HG03097 (cell line): Measurements from ENCODE around the gene TPD52L1.

Source experiments
- ATAC-seq: cut with Tn5 transposase; IDR thresholded peaks from one replicate; pipeline ENCODE4 v1.9.1; 2021; ENCODE audit not compliant: unreplicated experiment, low FRiP score

TPD52L1 gene

DNA sequence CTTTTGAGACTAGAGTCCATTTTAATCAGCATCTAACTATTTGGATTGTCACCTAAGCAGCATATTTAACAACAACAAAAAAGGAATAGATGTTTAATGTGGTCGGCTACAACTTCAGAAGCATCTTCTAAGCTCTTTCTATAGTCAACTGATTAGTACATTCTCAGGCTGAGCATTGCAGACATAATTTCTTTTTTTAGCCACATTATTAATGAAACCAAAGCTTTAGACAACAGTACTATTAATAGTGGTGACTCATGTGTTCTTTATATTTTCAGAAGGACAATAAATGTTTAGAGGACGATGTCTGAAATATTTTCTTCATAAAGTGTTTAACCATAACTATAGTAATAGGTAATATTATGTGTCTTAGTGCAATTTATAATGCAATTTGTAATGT, 52.4 kb downstream of the TPD52L1 start:
- no peak for ATAC-seq

DNA sequence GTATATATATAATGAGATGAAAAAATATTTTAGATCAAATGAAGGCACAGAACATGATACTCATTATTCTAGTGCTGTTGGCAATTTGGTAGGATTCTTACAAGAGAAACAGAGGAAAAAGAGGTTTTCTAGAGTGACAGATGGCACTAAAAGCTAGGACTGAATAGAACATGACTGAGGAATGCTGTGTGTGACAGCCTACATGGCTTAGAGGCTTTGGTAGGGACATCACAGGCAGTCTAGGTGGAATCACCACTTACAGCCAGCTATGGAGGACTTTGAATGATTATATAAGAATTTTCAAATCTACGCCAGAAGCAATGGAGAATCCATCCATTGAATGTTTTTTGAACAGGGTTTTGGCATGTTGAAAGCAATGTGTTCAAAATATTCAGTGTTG, 52.8 kb downstream of the TPD52L1 start:
- no peak for ATAC-seq

DNA sequence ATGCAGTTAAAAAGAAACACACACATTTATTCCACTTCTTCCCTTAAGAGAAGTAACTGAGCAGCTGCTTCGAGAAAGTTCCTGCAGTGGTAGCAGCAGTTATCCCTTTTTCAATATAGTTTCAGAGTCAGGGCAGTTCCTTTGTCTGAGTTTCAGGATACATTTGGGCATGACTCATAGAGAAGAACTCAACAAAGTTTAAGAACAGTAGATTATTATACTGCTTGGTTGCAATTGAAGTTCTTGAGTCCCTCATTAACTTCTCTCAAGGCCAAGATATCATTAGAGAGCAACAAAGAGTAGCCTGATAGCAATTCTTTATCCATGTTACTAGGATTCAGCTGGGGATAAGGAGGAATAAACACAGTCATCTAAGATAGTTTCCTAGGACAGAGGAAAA, 54.4 kb downstream of the TPD52L1 start:
- ATAC-seq, result no peak

DNA sequence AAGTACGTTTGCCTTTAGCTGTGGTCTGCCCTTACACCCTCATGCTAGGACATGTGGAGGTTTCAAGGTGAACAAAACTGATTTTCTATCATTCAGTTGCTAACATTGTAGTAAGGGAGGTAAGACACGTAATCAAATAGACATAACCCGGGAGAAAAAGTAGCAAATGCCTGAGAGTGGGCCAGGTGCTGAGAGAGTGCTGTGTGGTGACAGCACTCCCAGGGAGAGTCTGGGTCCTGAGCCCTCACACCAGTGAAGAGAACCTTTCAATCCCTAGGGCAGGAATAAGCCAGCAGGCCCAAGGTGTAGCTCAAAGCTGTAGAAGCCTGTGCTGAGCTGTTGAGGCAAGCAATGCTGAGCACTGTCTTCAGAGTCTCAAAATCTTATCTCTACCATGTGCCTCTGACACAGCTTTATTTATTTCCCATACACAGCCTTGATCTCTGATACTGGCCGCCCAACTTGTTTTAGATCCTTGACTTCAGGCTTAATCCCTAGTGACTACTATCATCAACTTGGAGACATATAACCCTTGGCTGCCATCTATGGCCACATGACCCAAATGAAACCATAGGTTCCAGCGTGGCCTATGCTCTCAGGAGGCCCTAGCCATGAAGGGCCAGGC, 55.2 kb downstream of the TPD52L1 start:
- ATAC-seq, result no peak

DNA sequence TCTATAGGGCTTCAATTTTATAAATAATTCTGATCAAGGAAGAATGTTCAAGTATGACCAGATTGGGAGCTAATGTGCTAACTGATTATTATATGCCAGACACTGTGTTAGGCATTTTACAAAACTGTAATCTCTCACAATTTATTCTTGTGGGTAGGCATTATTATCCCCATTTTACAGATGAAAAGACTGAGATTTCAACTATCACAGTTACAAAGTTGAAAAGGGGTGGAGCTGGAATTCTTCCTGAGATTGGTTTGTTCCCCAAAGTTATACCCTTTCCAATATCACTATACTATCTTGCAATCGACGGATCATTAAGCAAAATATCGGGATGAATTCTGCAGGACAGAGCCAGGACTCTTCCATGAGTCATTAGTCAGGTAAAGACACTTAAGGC, 57.1 kb downstream of the TPD52L1 start:
- no peak for ATAC-seq

DNA sequence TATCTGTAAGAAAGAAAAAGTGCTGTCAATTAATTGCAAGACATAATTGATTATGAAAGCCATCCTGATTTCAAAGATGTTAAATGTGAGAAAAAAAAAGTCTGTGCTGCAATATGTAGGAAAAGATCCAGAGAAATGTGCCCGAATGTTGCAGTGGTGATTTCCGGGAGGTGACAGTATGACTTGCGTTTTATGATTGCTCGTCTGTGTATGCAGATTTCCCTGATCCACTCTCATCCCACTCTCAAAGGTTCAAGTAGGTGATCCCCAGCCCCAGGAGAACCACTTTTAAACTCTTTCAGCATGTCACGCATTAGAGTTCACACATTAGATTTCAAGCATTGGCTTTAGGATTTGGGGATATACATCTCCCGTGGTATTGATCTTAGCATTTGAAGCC, 57.8 kb downstream of the TPD52L1 start:
- ATAC-seq, result no peak

DNA sequence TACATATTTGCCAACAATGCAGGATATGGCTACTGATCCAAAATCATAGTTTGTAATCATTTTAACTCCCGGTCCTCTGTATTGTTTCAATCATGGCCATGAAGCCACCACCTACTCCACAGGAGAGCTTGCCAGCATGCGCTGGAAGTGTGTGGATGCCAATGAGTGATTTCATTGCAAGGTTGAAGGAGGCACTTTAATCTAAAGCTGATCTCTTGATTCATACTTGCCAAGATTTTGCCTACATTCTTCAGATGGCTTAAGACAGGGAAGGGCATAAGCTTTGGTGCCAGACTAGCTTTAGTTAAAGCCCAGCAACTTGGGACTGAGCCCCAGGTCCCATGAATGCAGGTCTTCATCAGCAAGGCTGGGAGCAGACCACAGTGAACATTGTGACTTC, 58.8 kb downstream of the TPD52L1 start:
- ATAC-seq, result no peak

DNA sequence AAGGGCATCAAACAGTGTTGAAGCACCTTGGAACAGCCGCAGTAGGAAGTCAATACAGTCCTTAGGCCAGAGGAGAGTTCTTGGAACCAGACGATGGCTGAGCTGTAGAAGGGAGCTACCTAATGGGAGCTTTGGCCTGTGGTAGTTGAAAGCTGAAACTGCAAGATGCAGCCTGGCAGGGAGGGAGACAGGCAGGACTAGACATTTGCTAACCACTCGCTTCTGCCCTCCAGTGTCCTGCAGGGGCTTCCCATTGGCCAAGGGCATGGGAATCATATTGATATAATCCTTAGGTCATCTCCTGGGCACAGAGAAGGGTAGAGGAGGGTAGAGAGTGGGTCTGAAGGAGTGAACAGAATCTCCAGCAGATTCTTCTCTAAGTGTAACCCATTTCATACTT, 60.4 kb downstream of the TPD52L1 start:
- no peak for ATAC-seq

DNA sequence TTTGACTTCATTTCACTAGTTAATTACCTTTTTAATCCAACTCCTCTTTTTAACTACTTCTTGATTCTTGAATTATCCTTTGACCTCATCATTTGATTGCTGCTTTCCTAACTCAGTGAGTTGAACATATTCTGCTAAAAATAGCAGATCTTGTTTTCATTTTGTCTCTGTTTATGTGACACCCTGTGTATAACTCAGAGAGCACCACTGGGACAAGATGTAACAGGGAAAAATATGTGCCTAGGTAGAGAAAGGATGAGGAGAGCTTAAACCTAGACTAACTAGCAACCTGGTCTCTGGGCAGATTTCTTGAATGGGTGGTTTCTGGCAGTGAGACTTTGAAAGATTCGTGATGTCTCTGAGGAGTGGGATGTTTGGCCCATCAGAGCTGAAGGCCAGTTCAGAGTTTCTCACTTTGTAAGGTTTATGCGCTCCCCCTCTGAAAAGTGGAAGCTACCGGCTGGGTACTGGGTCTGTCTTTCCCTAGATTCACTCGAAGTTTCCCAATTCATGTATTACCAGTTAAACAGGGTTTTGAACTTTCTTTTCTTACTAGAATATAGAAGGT, 61.8 kb downstream of the TPD52L1 start:
- ATAC-seq, result no peak

DNA sequence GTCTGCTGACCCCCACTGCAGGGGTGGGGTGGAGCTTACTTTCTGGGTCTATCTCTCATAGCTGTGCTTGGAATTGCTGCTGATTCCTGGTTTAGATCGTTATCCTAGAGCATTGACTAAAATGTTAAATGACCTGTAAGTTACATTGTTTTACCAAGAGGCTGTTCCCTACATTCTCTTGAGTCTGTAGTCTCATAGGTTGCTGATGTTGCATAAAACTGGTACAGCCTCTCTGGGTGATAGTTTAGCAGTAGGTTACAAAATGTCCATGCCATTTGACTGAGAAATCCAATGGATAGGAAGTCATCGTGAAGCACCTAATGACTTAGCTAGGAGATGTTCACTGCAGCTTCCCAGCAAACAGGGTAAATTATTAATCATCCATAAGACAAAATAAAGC, 62.4 kb downstream of the TPD52L1 start:
- no peak for ATAC-seq

DNA sequence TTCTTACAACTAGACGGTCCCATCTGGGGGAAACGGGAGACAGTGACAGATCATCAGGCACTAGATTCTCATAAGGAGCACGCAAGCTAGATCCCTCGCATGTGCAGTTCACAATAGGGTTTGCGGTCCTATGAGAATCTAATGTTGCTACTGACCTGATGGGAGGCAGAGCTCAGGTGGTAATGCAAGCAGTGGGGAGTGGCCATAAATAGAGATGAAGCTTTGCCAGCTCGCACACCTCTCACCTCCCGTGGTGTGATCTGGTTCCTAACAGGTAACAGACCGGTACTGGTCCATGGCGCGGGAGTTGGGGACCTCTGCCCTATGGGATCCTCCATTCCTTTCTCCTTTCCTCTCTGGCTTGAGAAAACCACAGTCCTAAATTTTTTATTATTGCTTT, 63.8 kb downstream of the TPD52L1 start:
- no peak for ATAC-seq

DNA sequence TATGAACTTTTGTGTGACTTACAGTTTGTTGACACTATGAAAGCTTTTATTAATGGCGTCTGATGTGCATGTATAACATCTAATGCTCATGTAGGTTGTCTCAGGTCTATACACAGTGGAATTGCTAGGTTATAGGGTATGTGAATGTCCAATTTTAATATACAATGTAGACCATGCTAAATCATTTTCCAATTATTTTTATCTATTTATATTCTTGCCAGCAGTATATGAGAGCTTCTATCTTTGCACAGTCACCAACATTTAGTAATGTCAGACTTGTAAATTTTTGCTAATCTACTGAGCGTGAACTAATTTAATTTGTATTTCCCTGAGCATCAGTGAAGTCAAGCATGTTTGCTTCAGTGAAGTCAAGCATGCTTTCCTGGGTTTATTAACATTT, 64.4 kb downstream of the TPD52L1 start:
- ATAC-seq, result no peak

DNA sequence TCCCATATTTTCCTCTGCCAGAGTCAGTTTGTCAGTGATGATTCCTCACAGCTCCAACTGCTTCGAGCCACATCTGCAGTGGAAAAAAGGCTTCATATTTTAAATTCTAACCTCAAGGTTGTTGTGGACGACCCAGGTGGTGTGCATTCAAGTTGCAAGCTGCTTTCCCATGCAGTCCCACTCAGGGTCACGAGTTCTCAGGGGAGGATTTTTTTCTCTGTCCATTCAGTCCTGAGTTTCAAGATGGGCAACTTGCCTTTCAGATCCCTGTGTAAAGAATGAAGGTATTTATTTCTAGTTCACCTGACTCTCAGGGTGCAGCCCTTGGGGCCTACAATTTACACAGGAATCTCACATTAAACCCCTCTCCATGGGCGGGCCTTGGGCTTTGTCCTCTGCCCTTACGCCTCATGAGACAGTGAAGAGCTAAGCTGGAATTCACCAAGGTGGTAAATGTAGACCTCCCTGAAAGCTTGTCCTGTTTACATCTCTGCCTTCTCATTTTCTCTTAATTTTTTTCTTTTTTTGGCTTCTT, 65.9 kb downstream of the TPD52L1 start:
- no peak for ATAC-seq

DNA sequence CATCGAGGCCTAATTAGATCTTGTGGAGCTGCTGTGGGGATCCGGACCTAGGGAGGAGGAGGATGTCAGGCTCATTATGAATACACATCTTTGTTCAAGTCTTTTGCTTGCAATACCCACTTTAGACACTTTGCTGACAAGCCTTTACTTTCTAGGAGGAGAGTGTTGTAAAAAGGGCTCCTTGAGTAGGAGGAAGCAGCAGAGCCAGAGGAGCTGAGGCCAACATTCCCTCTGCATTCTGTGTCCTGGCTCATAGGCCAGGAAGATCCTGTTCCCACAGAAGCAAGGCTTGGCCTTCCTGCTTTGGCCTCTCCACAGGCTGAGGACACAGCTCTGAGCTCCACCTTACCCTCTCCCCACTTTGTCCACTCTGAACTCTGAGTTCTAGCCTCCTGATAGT, 67.1 kb downstream of the TPD52L1 start:
- no peak for ATAC-seq

DNA sequence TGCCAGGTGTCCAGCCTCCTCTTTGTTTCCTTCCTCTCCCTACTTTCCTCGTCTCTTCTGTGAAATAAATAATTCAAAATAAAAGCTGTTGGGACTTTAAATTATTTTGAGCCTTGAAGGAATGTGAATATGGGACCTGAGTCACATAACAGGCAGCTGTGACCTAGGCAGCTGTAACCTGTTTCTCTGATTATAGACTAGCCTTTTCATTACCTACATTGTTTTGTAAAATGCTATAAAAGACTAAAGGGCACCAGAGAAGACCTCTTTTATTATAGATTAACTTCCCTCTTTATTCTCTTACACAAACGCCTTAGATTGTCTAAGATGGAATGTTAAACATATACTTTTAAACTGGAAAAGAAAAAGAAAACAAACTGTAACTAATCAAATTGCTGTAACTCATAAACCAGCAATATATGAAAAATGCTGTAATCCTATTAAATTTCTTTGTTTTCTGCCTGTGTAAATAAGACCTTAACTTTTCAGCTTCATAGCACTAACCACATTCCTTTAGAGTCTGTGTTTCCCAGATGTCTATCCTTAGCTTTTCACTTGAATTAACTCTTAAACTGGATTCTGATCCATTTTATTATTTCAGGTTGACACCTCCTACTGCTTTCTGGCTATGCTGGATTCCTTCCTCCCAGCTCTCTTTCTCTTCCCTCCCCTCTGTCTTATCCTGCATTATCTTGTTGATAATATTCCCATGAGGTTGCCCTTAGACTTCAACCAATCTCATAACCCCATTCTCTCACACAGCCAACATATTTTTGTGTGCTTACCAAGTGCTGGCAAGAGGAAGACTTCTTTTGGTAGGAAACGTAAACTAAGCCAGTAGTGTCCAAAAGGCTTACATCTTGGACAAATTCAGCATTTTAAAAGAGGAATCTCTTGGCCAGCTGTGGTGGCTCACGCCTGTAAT, 69.2 kb downstream of the TPD52L1 start:
- ATAC-seq, result no peak

DNA sequence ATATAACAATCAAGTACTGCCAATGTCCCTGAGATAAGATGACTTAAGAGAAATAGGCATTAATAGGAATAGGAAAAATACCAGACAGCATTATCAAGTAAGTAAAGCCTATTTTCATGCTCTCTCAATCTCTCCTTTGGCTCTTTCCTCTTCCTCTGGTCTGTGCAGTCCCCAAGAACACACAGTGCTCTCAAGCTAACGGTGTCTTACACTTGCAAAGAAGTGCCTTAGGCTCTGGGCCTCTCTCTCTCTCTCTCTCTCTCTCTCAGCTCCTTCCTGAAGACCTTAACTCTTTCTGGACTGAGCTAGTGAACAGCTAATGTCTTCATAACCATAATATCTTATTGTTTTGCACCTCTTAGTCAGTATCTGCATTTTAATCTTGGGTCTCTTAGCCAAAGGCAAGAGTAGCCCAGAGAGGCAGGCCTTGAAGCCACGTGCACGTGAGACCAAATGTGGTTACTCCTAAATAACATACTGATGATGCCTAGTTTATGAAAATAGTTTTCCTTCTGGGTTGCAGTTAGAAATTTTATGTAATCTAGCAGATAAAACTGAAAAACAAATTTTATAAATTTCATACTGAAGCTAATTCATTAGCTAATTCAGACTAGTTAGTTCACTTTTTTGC, 70.8 kb downstream of the TPD52L1 start:
- ATAC-seq, result no peak

DNA sequence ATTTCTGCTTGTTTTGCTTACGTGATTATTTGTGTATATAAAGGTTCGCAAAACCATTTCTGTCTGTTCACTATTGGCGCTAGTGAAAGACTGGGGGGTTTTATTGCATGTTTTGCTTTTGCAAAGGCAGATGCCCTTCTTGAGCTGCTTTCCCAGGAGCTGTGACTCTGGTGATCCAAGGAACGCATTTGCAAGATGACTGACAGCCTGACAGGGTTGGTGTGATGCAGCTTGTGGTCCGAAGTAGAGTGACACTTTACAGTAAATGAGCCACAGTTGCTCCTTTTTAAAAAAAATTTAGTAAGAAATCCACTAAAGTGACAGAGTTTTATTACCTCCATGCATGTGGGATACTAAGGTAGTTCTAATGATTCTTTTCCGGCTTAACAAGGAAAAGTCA, 73.7 kb downstream of the TPD52L1 start:
- no peak for ATAC-seq

DNA sequence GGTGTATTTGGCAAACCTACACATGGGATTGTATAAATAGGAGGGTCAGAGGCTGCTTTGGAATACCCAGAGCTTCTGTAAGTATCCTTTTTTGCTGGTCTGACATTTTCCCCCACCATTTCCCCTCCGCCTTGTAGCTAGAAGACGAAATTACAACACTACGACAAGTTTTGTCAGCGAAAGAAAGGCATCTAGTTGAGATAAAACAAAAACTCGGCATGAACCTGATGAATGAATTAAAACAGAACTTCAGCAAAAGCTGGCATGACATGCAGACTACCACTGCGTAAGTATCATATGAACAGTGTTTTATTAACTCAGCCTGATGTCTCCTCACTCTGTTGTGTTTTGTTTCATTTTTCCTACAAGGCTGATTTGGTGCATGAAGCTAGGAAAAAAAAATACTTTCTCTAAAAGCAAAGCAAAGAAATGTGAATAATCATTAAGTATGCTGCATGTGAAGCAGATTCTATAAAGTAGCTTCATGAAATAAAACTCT, 75.5 kb downstream of the TPD52L1 start:
- no peak for ATAC-seq

DNA sequence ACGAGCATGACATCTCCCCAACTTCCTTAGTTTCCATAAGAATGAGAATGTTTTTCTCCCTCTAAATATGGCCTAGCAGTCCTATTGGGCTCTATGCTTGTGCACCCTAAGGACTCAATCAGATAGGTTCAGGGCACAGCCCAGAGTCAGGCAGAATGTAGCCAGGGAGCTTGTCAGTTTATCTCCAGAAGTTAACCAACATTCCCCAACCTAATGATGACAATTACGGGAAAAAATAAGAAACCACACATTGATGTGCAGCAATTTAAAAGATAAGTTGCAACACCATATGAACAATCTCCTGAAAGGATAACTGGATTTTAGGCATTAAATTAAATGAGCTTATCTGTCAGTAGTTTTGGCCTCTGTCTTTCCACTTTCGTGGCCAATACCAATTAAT, 77.1 kb downstream of the TPD52L1 start:
- no peak for ATAC-seq

DNA sequence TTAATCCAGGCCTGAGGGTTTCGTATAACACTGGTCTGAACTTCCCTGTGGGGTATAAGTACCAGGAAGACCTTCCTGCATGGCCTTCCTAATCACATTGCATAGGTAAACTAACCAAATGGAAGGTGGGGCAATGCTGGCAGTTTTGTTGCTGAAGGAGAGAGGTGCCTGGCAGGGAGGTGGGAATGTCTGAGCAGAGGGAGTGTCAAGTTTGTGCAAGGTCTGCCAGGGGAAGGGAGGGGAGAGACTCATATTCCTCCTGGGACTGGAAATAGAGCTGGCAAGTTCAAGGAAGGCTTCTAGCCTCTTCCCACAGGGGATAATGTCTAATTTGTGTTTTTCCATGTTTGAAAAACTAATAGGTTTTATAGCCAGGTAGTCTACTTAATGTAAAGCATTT, 77.6 kb downstream of the TPD52L1 start:
- no peak for ATAC-seq
